Measurements from ENCODE around the gene VWA8. TPM values are rescaled to one million over a fixed set of nuclear protein-coding genes. Genes with fewer than 3 reads are reported as not detected.

VWA8 gene
- total and polyA plus RNA-seq, 4 donors, result 4.7 to 26.3 (median 11.9) TPM

GRCh38 chr13:41944229-41944628, 16.7 kb downstream of the VWA8 start:
- H3K4me1 ChIP-seq (ENCODE audit: control insufficient read depth in 5 of 5, insufficient read depth in 5 of 5, low read length in 5 of 5), result peaks cover 0 to 6% (median 0%) of the 10 kb centered on the region in 5 donors
- H3K9ac ChIP-seq (ENCODE audit: insufficient read depth in 1 of 2, low read length in 2 of 2), result no peak overlapping the region
- H3K36me3 ChIP-seq (ENCODE audit: control insufficient read depth in 4 of 4, insufficient read depth in 4 of 4, low read length in 4 of 4), result peaks cover 3 to 11% (median 4%) of the 10 kb centered on the region in 4 donors
- no peaks in the 10 kb centered on the region for H3K27me3 ChIP-seq (ENCODE audit: control insufficient read depth in 3 of 3, insufficient read depth in 3 of 3, low read length in 2 of 3)
- no peak overlapping the region for H3K27ac ChIP-seq (ENCODE audit: low read depth in 1 of 2, low read length in 1 of 2)
- TF ChIP-seq CTCF (IDR thresholded peaks at IDR 0.05; ENCODE audit: control extremely low read depth, extremely low read depth), result no peak
- 95 to 97% methylated on average over 3 of the region's 3 CpGs for WGBS, 2 donors
- ATAC-seq (ENCODE audit: insufficient read depth, low FRiP score), result no peak
- H3K4me3 ChIP-seq, result no peak overlapping the region
- H3K9me3 ChIP-seq (ENCODE audit: control insufficient read depth in 4 of 4, insufficient read depth in 3 of 4, low read length in 3 of 4), result no peaks in the 10 kb centered on the region
- no peak for DNase-seq

- H3K9ac ChIP-seq (ENCODE audit: insufficient read depth in 1 of 2, low read length in 2 of 2), result no peak overlapping the region
- TF ChIP-seq CTCF (IDR thresholded peaks at IDR 0.05; ENCODE audit: control extremely low read depth, extremely low read depth), result no peak
- H3K27ac ChIP-seq (ENCODE audit: low read depth in 1 of 2, low read length in 1 of 2), result no peak overlapping the region
- 95 to 97% methylated on average over 2 of the region's 2 CpGs for WGBS, 2 donors
- ATAC-seq (ENCODE audit: insufficient read depth, low FRiP score), result no peak
- H3K36me3 ChIP-seq (ENCODE audit: control insufficient read depth in 4 of 4, insufficient read depth in 4 of 4, low read length in 4 of 4), result peaks cover 3 to 11% (median 4%) of the 10 kb centered on the region in 4 donors
- peaks cover 0 to 10% (median 0%) of the 10 kb centered on the region in 5 donors for H3K4me1 ChIP-seq (ENCODE audit: control insufficient read depth in 5 of 5, insufficient read depth in 5 of 5, low read length in 5 of 5)
- no peaks in the 10 kb centered on the region for H3K9me3 ChIP-seq (ENCODE audit: control insufficient read depth in 4 of 4, insufficient read depth in 3 of 4, low read length in 3 of 4)
- no peaks in the 10 kb centered on the region for H3K27me3 ChIP-seq (ENCODE audit: control insufficient read depth in 3 of 3, insufficient read depth in 3 of 3, low read length in 2 of 3)
- DNase-seq, result peak in 1 of 3 donors; percentile 23
- H3K4me3 ChIP-seq, result no peak overlapping the region
Measured at GRCh38 chr13:41942462-41943094, 18.3 kb downstream of the VWA8 start.

DNA sequence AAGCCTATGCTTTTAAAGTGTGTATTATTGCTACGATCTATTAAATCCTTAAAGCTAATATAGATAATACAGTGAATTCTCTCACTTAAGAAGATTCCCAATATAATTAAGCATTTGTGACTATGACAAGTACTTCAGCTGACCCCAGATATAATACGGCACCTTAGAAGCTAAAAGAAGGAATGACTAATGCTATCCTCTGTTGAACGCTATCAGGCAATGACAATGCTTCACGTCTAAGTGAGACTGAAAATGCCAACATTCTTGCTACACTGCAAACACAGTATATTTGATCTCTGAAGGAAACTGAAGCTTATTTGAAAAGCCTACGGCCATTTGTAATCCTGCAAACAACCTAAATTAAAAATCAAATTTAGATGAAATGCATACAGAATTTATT, 19.7 kb downstream of the VWA8 start:
- ATAC-seq (ENCODE audit: insufficient read depth, low FRiP score) (no peak), DNase-seq (no peak)
- 88 to 93% methylated on average over 5 of the region's 5 CpGs for WGBS, 2 donors
- H3K36me3 ChIP-seq (ENCODE audit: control insufficient read depth in 4 of 4, insufficient read depth in 4 of 4, low read length in 4 of 4), result peaks cover 0 to 6% (median 1%) of the 10 kb centered on the region in 4 donors
- H3K27me3 ChIP-seq (ENCODE audit: control insufficient read depth in 3 of 3, insufficient read depth in 3 of 3, low read length in 2 of 3), result no peaks in the 10 kb centered on the region
- no peak for TF ChIP-seq CTCF (IDR thresholded peaks at IDR 0.05; ENCODE audit: control extremely low read depth, extremely low read depth)
- peak overlapping the region in 1 of 2 donors; percentile 74 for H3K27ac ChIP-seq (ENCODE audit: low read depth in 1 of 2, low read length in 1 of 2)
- no peaks in the 10 kb centered on the region for H3K9me3 ChIP-seq (ENCODE audit: control insufficient read depth in 4 of 4, insufficient read depth in 3 of 4, low read length in 3 of 4)
- no peak overlapping the region for H3K4me3 ChIP-seq
- H3K4me1 ChIP-seq (ENCODE audit: control insufficient read depth in 5 of 5, insufficient read depth in 5 of 5, low read length in 5 of 5), result peaks cover 0 to 10% (median 0%) of the 10 kb centered on the region in 5 donors
- H3K9ac ChIP-seq (ENCODE audit: insufficient read depth in 1 of 2, low read length in 2 of 2), result no peak overlapping the region

DNA sequence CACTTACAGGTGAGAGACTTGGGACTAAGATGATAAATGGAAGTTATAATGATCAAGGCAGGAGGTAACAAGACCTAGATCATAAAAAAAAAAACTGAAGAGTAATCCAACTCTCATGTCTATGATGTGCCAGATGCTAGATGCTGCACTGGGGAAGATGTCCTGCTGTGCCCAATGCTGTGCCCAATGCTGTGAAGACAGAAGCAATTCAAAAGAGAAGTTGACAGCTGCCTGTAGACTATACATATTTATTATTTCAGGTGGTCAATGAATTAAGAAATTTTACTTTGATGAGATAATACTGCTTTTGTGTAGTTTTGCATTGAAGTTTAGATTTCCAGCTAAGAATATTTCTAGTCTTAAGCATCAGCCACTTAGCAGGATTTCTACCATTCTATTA, 21.5 kb downstream of the VWA8 start:
- no peak for TF ChIP-seq CTCF (IDR thresholded peaks at IDR 0.05; ENCODE audit: control extremely low read depth, extremely low read depth)
- DNase-seq, result no peak
- Histone ChIP-seq H3K4me3 (no peak overlapping the region), H3K36me3 (ENCODE audit: control insufficient read depth in 4 of 4, insufficient read depth in 4 of 4, low read length in 4 of 4) (peaks cover 0 to 6% (median 4%) of the 10 kb centered on the region in 4 donors), H3K4me1 (ENCODE audit: control insufficient read depth in 5 of 5, insufficient read depth in 5 of 5, low read length in 5 of 5) (peaks cover 0 to 10% (median 0%) of the 10 kb centered on the region in 5 donors), H3K27me3 (ENCODE audit: control insufficient read depth in 3 of 3, insufficient read depth in 3 of 3, low read length in 2 of 3) (no peaks in the 10 kb centered on the region), H3K27ac (ENCODE audit: low read depth in 1 of 2, low read length in 1 of 2) (no peak overlapping the region), H3K9ac (ENCODE audit: insufficient read depth in 1 of 2, low read length in 2 of 2) (no peak overlapping the region), H3K9me3 (ENCODE audit: control insufficient read depth in 4 of 4, insufficient read depth in 3 of 4, low read length in 3 of 4) (no peaks in the 10 kb centered on the region)
- no peak for ATAC-seq (ENCODE audit: insufficient read depth, low FRiP score)

All from lung (tissue), 12 donors.